ENCODE results near the gene CORIN.

CORIN gene

DNA sequence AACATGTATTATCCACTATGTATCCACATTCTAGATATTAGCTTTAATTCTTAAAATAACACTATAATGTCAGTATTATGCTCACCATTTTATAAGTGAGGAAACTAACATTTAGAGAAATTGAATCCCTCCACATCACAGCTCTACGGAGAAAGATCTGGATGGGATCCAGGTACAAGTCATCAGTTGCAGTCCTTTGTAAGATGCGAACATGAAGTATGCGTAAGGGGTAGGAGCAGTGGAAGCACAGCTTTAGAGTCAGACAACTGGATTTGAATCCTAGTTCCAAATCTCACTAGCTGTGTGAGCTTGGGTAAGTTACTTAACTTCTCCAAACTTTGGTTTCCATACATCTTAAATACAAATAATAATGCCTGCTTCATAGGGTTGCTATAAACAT is 190.3 kb downstream of the CORIN start:
- Histone ChIP-seq H3K4me2 (ENCODE audit: low read length, poor library complexity, severe bottlenecking) (no peak overlapping the region), H4K91ac (ENCODE audit: low read length) (no peak overlapping the region), H4K8ac (ENCODE audit: low read length) (no peak overlapping the region), H3K27me3 (ENCODE audit: control insufficient read depth in 1 of 2, insufficient read depth in 1 of 2, low read length in 2 of 2) (peaks cover 4 to 17% of the 10 kb centered on the region in 2 experiments), H3K14ac (ENCODE audit: low read length in 2 of 2) (no peak overlapping the region), H3K9me3 (ENCODE audit: control insufficient read depth, low read length) (no peaks in the 10 kb centered on the region), H3K79me1 (replicated peaks; ENCODE audit: low read length, poor library complexity, severe bottlenecking) (no peaks in the 10 kb centered on the region), H3K4ac (ENCODE audit: low read depth in 1 of 2, low read length in 2 of 2) (no peak overlapping the region), H3K36me3 (ENCODE audit: control insufficient read depth in 1 of 2, insufficient read depth in 2 of 2, low read depth in 1 of 2, low read length in 2 of 2) (no peaks in the 10 kb centered on the region), H3K4me1 (ENCODE audit: control insufficient read depth, insufficient read depth, low read depth, low read length) (no peaks in the 10 kb centered on the region), H3K18ac (ENCODE audit: low read depth in 1 of 2, low read length in 2 of 2) (no peak overlapping the region), H2AK5ac (ENCODE audit: low read length, severe bottlenecking) (no peak overlapping the region), H2AFZ (ENCODE audit: low read depth, low read length) (no peak overlapping the region), H2BK12ac (ENCODE audit: low read length in 2 of 2) (no peak overlapping the region), H3K23ac (ENCODE audit: low read length in 2 of 2) (no peak overlapping the region), H3K9ac (ENCODE audit: low read length) (no peak overlapping the region), H3K27ac (ENCODE audit: low read length, poor library complexity, severe bottlenecking) (no peak overlapping the region), H2BK120ac (ENCODE audit: low read depth, low read length) (no peak overlapping the region), H2BK5ac (ENCODE audit: low read depth, low read length, poor library complexity, severe bottlenecking) (no peak overlapping the region), H2BK15ac (ENCODE audit: low read depth, poor library complexity, severe bottlenecking) (no peak overlapping the region), H3K4me3 (ENCODE audit: insufficient read depth in 1 of 2, low read depth in 1 of 2, low read length in 2 of 2) (no peak overlapping the region)
- 100% methylated on average over 3 of the region's 3 CpGs for WGBS
- DNase-seq = no peak

DNA sequence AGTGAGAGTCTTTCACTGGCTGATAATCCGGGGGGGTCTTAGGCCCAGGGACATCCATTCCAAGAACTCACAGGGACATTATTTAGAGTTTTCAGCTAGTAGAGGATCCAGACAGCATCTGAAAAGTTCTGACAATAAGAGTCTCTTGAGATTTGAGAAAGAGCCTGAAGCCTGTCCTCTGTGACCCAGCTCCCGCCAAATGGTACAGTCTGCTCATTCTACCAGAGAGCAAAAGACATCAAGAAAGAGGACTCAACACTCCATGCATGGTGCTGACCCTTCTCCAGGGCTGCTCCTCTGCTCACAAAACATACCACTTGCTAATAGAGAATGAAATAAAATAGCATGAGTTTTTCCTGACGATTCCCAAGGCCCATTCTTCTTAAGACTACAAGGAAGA is 190.8 kb downstream of the CORIN start:
- Histone ChIP-seq H3K4me1 (ENCODE audit: control insufficient read depth, insufficient read depth, low read depth, low read length) (no peaks in the 10 kb centered on the region), H2AK5ac (ENCODE audit: low read length, severe bottlenecking) (no peak overlapping the region), H2AFZ (ENCODE audit: low read depth, low read length) (no peak overlapping the region), H3K9me3 (ENCODE audit: control insufficient read depth, low read length) (no peaks in the 10 kb centered on the region), H4K8ac (ENCODE audit: low read length) (no peak overlapping the region), H3K79me1 (replicated peaks; ENCODE audit: low read length, poor library complexity, severe bottlenecking) (no peaks in the 10 kb centered on the region), H3K36me3 (ENCODE audit: control insufficient read depth in 1 of 2, insufficient read depth in 2 of 2, low read depth in 1 of 2, low read length in 2 of 2) (no peaks in the 10 kb centered on the region), H3K14ac (ENCODE audit: low read length in 2 of 2) (no peak overlapping the region), H3K9ac (ENCODE audit: low read length) (no peak overlapping the region), H2BK5ac (ENCODE audit: low read depth, low read length, poor library complexity, severe bottlenecking) (no peak overlapping the region), H3K18ac (ENCODE audit: low read depth in 1 of 2, low read length in 2 of 2) (no peak overlapping the region), H4K91ac (ENCODE audit: low read length) (no peak overlapping the region), H2BK12ac (ENCODE audit: low read length in 2 of 2) (no peak overlapping the region), H3K4ac (ENCODE audit: low read depth in 1 of 2, low read length in 2 of 2) (no peak overlapping the region), H3K4me3 (ENCODE audit: insufficient read depth in 1 of 2, low read depth in 1 of 2, low read length in 2 of 2) (no peak overlapping the region), H2BK120ac (ENCODE audit: low read depth, low read length) (no peak overlapping the region), H3K4me2 (ENCODE audit: low read length, poor library complexity, severe bottlenecking) (no peak overlapping the region), H3K27ac (ENCODE audit: low read length, poor library complexity, severe bottlenecking) (no peak overlapping the region), H3K27me3 (ENCODE audit: control insufficient read depth in 1 of 2, insufficient read depth in 1 of 2, low read length in 2 of 2) (peaks cover 4 to 17% of the 10 kb centered on the region in 2 experiments), H2BK15ac (ENCODE audit: low read depth, poor library complexity, severe bottlenecking) (no peak overlapping the region), H3K23ac (ENCODE audit: low read length in 2 of 2) (no peak overlapping the region)
- WGBS = 100% methylated on average over 2 of the region's 3 CpGs
- no peak for DNase-seq

DNA sequence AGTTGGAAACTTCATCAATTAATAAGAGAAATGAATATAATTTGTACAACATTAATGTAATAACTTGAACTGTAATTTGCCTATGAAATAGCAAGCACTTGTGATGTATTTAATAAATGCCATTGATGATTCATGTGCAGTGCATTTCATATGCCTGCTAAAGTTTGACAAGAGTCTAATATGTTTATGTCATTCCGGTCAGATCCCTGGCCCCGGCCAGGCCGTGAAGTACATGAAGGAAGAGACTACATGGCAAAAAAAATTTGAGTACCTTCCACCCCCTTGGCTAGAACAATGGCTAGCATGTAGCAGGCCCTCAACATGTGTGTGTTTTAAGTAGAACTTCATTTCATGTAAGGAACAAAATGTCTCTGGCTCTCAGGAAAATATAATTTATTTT is 191.5 kb downstream of the CORIN start:
- Histone ChIP-seq H2AFZ (ENCODE audit: low read depth, low read length) (no peak overlapping the region), H3K9ac (ENCODE audit: low read length) (no peak overlapping the region), H3K36me3 (ENCODE audit: control insufficient read depth in 1 of 2, insufficient read depth in 2 of 2, low read depth in 1 of 2, low read length in 2 of 2) (no peaks in the 10 kb centered on the region), H2BK5ac (ENCODE audit: low read depth, low read length, poor library complexity, severe bottlenecking) (no peak overlapping the region), H3K18ac (ENCODE audit: low read depth in 1 of 2, low read length in 2 of 2) (no peak overlapping the region), H3K27ac (ENCODE audit: low read length, poor library complexity, severe bottlenecking) (no peak overlapping the region), H2AK5ac (ENCODE audit: low read length, severe bottlenecking) (no peak overlapping the region), H3K4me3 (ENCODE audit: insufficient read depth in 1 of 2, low read depth in 1 of 2, low read length in 2 of 2) (no peak overlapping the region), H3K23ac (ENCODE audit: low read length in 2 of 2) (no peak overlapping the region), H3K4me1 (ENCODE audit: control insufficient read depth, insufficient read depth, low read depth, low read length) (no peaks in the 10 kb centered on the region), H2BK15ac (ENCODE audit: low read depth, poor library complexity, severe bottlenecking) (no peak overlapping the region), H3K4me2 (ENCODE audit: low read length, poor library complexity, severe bottlenecking) (no peak overlapping the region), H2BK12ac (ENCODE audit: low read length in 2 of 2) (no peak overlapping the region), H2BK120ac (ENCODE audit: low read depth, low read length) (no peak overlapping the region), H3K4ac (ENCODE audit: low read depth in 1 of 2, low read length in 2 of 2) (no peak overlapping the region), H4K91ac (ENCODE audit: low read length) (no peak overlapping the region), H3K9me3 (ENCODE audit: control insufficient read depth, low read length) (no peaks in the 10 kb centered on the region), H4K8ac (ENCODE audit: low read length) (no peak overlapping the region), H3K27me3 (ENCODE audit: control insufficient read depth in 1 of 2, insufficient read depth in 1 of 2, low read length in 2 of 2) (peaks cover 4 to 17% of the 10 kb centered on the region in 2 experiments), H3K14ac (ENCODE audit: low read length in 2 of 2) (no peak overlapping the region), H3K79me1 (replicated peaks; ENCODE audit: low read length, poor library complexity, severe bottlenecking) (no peaks in the 10 kb centered on the region)
- 76% methylated on average over 3 of the region's 3 CpGs for WGBS
- DNase-seq = no peak

DNA sequence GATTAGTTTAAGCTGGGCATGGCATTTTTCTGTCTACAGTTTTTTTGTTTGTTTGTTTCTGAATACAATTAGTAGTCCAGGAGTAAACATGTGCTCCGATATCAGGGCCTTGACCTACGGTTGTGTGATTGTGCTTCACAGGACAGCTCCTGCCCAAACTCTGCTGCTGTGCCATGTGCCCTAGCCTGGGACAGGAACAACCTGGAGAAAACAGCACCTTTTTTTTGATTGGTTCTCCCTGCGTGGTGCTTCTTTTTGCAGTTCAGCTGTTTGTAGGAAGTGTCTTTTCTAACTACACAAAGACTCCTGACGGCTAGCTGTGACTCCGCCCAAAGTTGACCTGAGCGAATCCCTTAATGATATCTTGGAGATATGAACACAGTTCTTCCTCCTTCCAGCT is 194.0 kb downstream of the CORIN start:
- Histone ChIP-seq H3K27me3 (ENCODE audit: control insufficient read depth in 1 of 2, insufficient read depth in 1 of 2, low read length in 2 of 2) (no peaks in the 10 kb centered on the region), H3K23ac (ENCODE audit: low read length in 2 of 2) (no peak overlapping the region), H3K4ac (ENCODE audit: low read depth in 1 of 2, low read length in 2 of 2) (no peak overlapping the region), H3K79me1 (replicated peaks; ENCODE audit: low read length, poor library complexity, severe bottlenecking) (no peaks in the 10 kb centered on the region), H3K4me2 (ENCODE audit: low read length, poor library complexity, severe bottlenecking) (no peak overlapping the region), H3K27ac (ENCODE audit: low read length, poor library complexity, severe bottlenecking) (no peak overlapping the region), H4K91ac (ENCODE audit: low read length) (no peak overlapping the region), H2BK120ac (ENCODE audit: low read depth, low read length) (no peak overlapping the region), H3K9ac (ENCODE audit: low read length) (no peak overlapping the region), H2AK5ac (ENCODE audit: low read length, severe bottlenecking) (no peak overlapping the region), H2BK5ac (ENCODE audit: low read depth, low read length, poor library complexity, severe bottlenecking) (no peak overlapping the region), H2BK12ac (ENCODE audit: low read length in 2 of 2) (no peak overlapping the region), H3K14ac (ENCODE audit: low read length in 2 of 2) (no peak overlapping the region), H3K4me1 (ENCODE audit: control insufficient read depth, insufficient read depth, low read depth, low read length) (no peaks in the 10 kb centered on the region), H4K8ac (ENCODE audit: low read length) (no peak overlapping the region), H3K36me3 (ENCODE audit: control insufficient read depth in 1 of 2, insufficient read depth in 2 of 2, low read depth in 1 of 2, low read length in 2 of 2) (no peaks in the 10 kb centered on the region), H3K9me3 (ENCODE audit: control insufficient read depth, low read length) (no peaks in the 10 kb centered on the region), H2BK15ac (ENCODE audit: low read depth, poor library complexity, severe bottlenecking) (no peak overlapping the region), H3K18ac (ENCODE audit: low read depth in 1 of 2, low read length in 2 of 2) (no peak overlapping the region), H2AFZ (ENCODE audit: low read depth, low read length) (no peak overlapping the region), H3K4me3 (ENCODE audit: insufficient read depth in 1 of 2, low read depth in 1 of 2, low read length in 2 of 2) (no peak overlapping the region)
- WGBS = 79% methylated on average over 6 of the region's 6 CpGs
- no peak for DNase-seq
